Stimulated activated naive CD8-positive, alpha-beta T cell treated with anti-CD3 and anti-CD28 coated beads, Interleukin-15, Interleukin-2, amounts not matched to agents 100 ng/mL and 50 ng/mL, for 24 hours (primary cell): ENCODE data around the gene ARHGEF38.

Source experiments
- H3K27ac Mint-ChIP-seq: one replicate; pipeline ENCODE4 v1.8.0; 2021; ENCODE audit warnings: mild to moderate bottlenecking, mixed read lengths
- H3K27me3 Mint-ChIP-seq: one replicate; pipeline ENCODE4 v1.8.0; 2021; ENCODE audit warnings: mixed read lengths
- H3K36me3 Mint-ChIP-seq: one replicate; pipeline ENCODE4 v1.8.0; 2021; ENCODE audit warnings: low read depth, mixed read lengths
- H3K4me1 Mint-ChIP-seq: one replicate; pipeline ENCODE4 v1.8.0; 2021; ENCODE audit warnings: low read depth, mixed read lengths
- H3K4me3 Mint-ChIP-seq: one replicate; pipeline ENCODE4 v1.8.0; 2021; ENCODE audit warnings: mild to moderate bottlenecking, mixed read lengths
- H3K9me3 Mint-ChIP-seq: one replicate; pipeline ENCODE4 v1.8.0; 2021; ENCODE audit warnings: mixed read lengths

Gene ARHGEF38

DNA sequence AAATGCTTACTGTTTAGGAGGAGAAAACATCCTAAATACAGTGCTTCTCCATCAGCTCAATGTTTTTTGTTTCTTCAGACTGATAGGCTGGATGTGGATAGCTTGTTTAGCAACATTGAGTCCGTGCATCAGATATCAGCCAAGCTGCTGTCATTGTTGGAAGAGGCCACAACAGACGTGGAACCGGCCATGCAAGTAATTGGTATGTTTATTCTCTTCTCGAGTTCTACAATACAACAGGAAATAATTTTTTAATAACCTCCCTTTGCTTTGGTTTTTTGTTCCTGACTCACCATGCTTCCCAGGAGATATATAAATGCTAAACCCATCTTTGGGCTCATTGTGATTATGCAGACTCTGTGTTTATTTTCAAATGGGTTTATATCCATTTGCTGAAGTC, 60.9 kb downstream of the ARHGEF38 start:
- H3K9me3 Mint-ChIP-seq: no peaks in the 10 kb centered on the region
- no peaks in the 10 kb centered on the region for H3K27me3 Mint-ChIP-seq
- H3K36me3 Mint-ChIP-seq: no peaks in the 10 kb centered on the region
- H3K27ac Mint-ChIP-seq: no peak overlapping the region
- H3K4me3 Mint-ChIP-seq: no peak overlapping the region
- H3K4me1 Mint-ChIP-seq: no peaks in the 10 kb centered on the region

- no peak overlapping the region for H3K4me3 Mint-ChIP-seq
- H3K27me3 Mint-ChIP-seq: peaks cover 3% of the 10 kb centered on the region
These were observed 66.9 kb downstream of the ARHGEF38 start for GRCh38 chr4:105619188-105619931.

DNA sequence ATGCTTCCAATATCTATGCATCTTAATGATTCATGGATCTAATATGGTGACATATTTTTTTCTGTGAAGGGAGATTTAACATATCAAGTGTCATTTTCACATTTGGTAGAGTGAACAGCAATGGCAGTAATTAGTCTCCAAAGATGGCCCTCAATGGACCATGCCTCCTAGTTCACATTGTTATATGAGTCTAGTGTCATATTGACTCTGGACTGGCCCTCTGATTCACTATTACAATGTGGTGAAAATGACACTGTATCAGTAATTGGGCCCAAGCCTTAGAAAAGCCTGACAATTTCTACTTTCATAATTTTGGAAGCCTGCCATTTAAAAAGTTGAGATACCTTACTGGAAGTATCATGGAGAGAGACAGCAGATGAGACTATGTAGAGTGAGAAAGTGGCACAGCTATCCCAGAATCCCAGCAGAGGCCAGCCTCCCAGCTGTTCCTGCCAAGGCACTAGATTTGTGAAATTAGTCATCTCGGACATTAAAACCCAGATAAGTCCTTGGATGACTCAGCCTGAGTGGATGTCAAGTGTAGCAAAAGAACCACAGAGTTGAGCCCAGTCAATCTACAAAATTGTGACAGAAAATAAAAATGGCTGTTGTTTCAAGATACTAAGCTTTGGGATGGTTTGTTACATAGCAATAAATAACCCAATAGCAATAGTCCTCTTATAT, 68.4 kb downstream of the ARHGEF38 start:
- no peaks in the 10 kb centered on the region for H3K36me3 Mint-ChIP-seq
- H3K27ac Mint-ChIP-seq: no peak overlapping the region
- H3K4me3 Mint-ChIP-seq: no peak overlapping the region
- H3K27me3 Mint-ChIP-seq: peaks cover 3% of the 10 kb centered on the region
- no peaks in the 10 kb centered on the region for H3K4me1 Mint-ChIP-seq
- H3K9me3 Mint-ChIP-seq: no peaks in the 10 kb centered on the region

More at GRCh38 chr4:105619188-105619931, 66.9 kb downstream of the ARHGEF38 start:
- H3K27ac Mint-ChIP-seq: no peak overlapping the region
- H3K36me3 Mint-ChIP-seq: no peaks in the 10 kb centered on the region
- no peaks in the 10 kb centered on the region for H3K9me3 Mint-ChIP-seq
- H3K4me1 Mint-ChIP-seq: no peaks in the 10 kb centered on the region

DNA sequence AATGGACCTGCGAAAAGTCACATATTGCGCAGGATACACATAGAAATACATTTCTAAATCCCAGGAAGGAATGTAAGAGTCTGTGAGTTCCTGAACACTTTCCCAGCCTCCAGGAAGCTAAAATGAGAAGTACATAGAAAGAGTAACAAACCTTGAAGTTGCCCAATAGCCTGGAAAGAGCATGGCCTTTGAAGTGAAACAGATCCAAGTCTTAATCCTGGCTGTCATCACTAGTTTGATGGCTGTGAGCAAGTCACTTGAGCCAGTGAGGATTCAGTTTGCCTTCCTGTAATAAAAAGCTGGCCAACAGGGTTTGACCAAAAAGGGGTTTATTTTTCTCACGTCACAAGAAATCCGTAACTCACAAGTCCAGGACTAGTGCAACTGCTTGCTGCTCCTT, 69.8 kb downstream of the ARHGEF38 start:
- H3K4me1 Mint-ChIP-seq: no peaks in the 10 kb centered on the region
- H3K4me3 Mint-ChIP-seq: no peak overlapping the region
- H3K27me3 Mint-ChIP-seq: peaks cover 7% of the 10 kb centered on the region
- no peaks in the 10 kb centered on the region for H3K9me3 Mint-ChIP-seq
- H3K36me3 Mint-ChIP-seq: no peaks in the 10 kb centered on the region
- H3K27ac Mint-ChIP-seq: no peak overlapping the region

GRCh38 chr4:105623099-105623498, 70.7 kb downstream of the ARHGEF38 start:
- H3K36me3 Mint-ChIP-seq: no peaks in the 10 kb centered on the region
- peaks cover 8% of the 10 kb centered on the region for H3K27me3 Mint-ChIP-seq
- no peaks in the 10 kb centered on the region for H3K4me1 Mint-ChIP-seq
- no peak overlapping the region for H3K4me3 Mint-ChIP-seq
- H3K27ac Mint-ChIP-seq: no peak overlapping the region
- H3K9me3 Mint-ChIP-seq: no peaks in the 10 kb centered on the region

- no peak overlapping the region for H3K4me3 Mint-ChIP-seq
- no peaks in the 10 kb centered on the region for H3K9me3 Mint-ChIP-seq
- H3K4me1 Mint-ChIP-seq: no peaks in the 10 kb centered on the region
- H3K27ac Mint-ChIP-seq: no peak overlapping the region
- peaks cover 14% of the 10 kb centered on the region for H3K27me3 Mint-ChIP-seq
- no peaks in the 10 kb centered on the region for H3K36me3 Mint-ChIP-seq
These were observed 72.1 kb downstream of the ARHGEF38 start for GRCh38 chr4:105624530-105624929.

- Mint-ChIP-seq H3K4me1 (no peaks in the 10 kb centered on the region), H3K27ac (no peak overlapping the region), H3K9me3 (no peaks in the 10 kb centered on the region), H3K36me3 (no peaks in the 10 kb centered on the region), H3K27me3 (peaks cover 14% of the 10 kb centered on the region), H3K4me3 (no peak overlapping the region)
These were observed 72.8 kb downstream of the ARHGEF38 start for GRCh38 chr4:105625214-105625613.

DNA sequence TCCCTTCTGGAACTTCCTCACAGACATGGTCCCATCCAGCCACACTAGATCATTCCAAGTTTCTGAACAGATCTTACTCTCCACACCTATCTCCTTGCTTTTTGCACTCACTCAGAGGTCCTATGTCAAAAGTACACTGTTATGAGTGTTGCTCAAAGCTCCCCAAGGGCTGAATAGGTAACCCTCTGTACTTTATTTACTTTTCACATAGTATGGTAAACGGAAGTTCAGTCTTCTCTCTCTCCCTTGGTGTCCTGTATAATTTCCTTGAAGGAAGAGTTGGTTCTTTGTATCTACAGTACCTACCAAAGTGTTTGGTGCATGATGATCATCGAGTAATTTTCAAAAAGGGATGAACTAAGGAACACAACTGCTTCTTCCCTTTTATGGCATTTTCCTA, 74.4 kb downstream of the ARHGEF38 start:
- Mint-ChIP-seq H3K27me3 (peaks cover 14% of the 10 kb centered on the region), H3K9me3 (no peaks in the 10 kb centered on the region), H3K4me3 (no peak overlapping the region), H3K36me3 (no peaks in the 10 kb centered on the region), H3K4me1 (no peaks in the 10 kb centered on the region), H3K27ac (no peak overlapping the region)

GRCh38 chr4:105627620-105628019, 75.2 kb downstream of the ARHGEF38 start:
- no peaks in the 10 kb centered on the region for H3K4me1 Mint-ChIP-seq
- H3K9me3 Mint-ChIP-seq: no peaks in the 10 kb centered on the region
- no peak overlapping the region for H3K27ac Mint-ChIP-seq
- peaks cover 12% of the 10 kb centered on the region for H3K27me3 Mint-ChIP-seq
- H3K4me3 Mint-ChIP-seq: no peak overlapping the region
- no peaks in the 10 kb centered on the region for H3K36me3 Mint-ChIP-seq

DNA sequence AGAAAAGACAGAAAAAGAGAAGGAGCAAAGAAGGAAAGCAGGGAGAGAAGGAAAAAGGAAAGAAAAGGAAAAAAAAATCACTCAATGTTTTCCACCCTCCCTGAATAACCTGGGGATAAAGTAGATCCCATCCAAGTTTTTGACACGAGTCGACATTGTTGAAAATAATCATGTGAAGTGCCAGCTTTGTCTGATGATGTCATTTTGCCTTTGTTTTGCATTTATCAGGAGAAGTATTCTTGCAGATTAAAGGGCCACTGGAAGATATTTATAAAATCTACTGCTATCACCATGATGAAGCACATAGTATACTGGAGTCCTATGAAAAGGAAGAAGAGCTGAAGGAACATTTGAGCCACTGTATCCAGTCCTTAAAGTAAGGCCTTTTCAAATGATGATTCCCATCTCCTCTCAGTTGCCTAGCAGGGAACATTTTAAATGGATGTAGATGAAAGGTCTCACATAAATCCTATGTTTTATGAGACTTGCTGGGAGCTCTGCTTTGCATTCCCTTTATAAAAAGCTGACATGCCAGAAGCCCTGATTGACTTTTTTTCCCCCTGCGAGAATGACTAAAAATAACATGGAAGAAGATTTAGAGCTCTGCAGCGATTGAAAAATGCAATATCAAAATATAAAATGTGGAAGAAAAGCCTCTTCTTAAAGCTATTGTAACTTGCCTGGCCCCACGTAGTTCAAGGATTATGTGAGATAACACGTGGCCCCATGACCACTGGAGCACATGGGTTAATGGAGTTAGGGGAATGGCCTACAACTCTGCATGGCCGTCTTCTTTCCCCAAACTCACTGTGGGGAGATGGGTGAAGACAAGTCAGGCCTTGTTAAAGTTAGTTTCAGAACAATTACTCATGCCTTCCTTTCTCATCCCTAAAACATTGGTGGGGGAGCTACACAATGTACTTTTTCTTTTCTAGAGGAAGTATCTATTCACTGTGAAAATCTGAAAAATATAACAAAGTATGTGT, 78.5 kb downstream of the ARHGEF38 start:
- Mint-ChIP-seq H3K4me3 (no peak overlapping the region), H3K27me3 (peaks cover 10% of the 10 kb centered on the region), H3K36me3 (no peaks in the 10 kb centered on the region), H3K4me1 (no peaks in the 10 kb centered on the region), H3K27ac (no peak overlapping the region), H3K9me3 (no peaks in the 10 kb centered on the region)

- no peak overlapping the region for H3K27ac Mint-ChIP-seq
- no peak overlapping the region for H3K4me3 Mint-ChIP-seq
- H3K4me1 Mint-ChIP-seq: no peaks in the 10 kb centered on the region
- no peaks in the 10 kb centered on the region for H3K36me3 Mint-ChIP-seq
- peaks cover 7% of the 10 kb centered on the region for H3K27me3 Mint-ChIP-seq
- H3K9me3 Mint-ChIP-seq: no peaks in the 10 kb centered on the region
These were observed 79.5 kb downstream of the ARHGEF38 start for GRCh38 chr4:105631818-105632400.

GRCh38 chr4:105632599-105632998, 80.2 kb downstream of the ARHGEF38 start:
- H3K9me3 Mint-ChIP-seq: no peaks in the 10 kb centered on the region
- no peak overlapping the region for H3K4me3 Mint-ChIP-seq
- H3K27me3 Mint-ChIP-seq: peaks cover 10% of the 10 kb centered on the region
- peaks cover 3% of the 10 kb centered on the region for H3K4me1 Mint-ChIP-seq
- no peaks in the 10 kb centered on the region for H3K36me3 Mint-ChIP-seq
- H3K27ac Mint-ChIP-seq: no peak overlapping the region

DNA sequence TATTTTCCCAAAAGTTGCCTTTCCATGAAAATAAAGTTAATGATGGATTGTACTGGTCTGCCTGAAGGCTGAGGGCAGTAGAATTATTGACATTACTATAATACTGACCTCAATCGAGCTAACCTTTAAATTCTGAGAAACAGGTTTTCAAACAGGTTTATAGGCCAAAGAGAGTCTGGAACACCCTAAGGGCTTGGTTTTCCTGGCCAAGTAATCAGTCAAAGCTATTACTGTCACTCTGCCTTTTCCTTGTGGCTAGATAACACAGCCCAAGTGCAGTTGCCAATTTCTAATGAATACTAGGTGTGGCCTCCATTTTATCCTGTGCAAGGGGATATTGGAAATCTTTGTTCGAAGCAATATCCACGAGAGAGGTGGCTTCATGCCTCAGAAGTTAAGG, 80.8 kb downstream of the ARHGEF38 start:
- Mint-ChIP-seq H3K27me3 (peaks cover 7% of the 10 kb centered on the region), H3K4me3 (no peak overlapping the region), H3K27ac (no peak overlapping the region), H3K36me3 (no peaks in the 10 kb centered on the region), H3K9me3 (no peaks in the 10 kb centered on the region), H3K4me1 (peaks cover 5% of the 10 kb centered on the region)

DNA sequence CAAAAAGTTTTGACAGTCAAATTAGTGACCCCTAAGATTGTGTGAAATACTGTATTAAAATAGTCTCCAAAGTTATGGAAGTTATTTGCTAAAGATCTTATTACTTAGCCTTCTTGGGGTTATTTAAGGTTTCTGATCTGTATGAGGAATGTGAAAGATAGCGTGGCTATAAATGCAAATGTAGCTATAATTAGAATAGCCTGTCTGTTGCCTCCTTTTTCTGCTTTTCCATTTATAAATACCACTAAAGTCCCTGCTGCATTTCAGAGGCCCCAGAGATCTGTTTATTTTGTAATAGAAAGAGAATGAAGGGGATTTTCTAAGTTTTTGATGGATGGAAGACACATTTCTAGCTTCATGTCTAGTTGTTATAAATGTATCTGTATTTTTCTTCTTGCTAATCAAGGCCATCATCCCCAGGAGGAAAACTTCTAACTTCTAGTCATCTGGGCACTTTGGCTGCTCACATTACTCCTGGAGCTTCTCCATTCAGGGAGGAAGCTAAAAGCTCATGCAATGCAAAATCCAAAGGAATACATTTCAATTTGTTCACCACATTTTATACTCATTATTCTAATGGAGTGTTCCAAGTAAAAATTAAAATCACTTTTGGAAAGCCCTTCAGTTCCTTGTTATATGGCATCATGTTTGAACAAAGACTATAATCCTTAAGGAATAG, 82.1 kb downstream of the ARHGEF38 start:
- Mint-ChIP-seq H3K9me3 (no peaks in the 10 kb centered on the region), H3K27ac (no peak overlapping the region), H3K4me3 (no peak overlapping the region), H3K4me1 (peaks cover 5% of the 10 kb centered on the region), H3K27me3 (peaks cover 3% of the 10 kb centered on the region), H3K36me3 (no peaks in the 10 kb centered on the region)
